Measurements from ENCODE around the gene LCN6.
"Not testable (repeated sequence)": the region's sequence is repeated elsewhere in the genome, so short reads cannot be mapped to it uniquely, and the experiment has no call there.

LCN6 gene

GRCh38 chr9:136765745-136766409, 17.6 kb upstream of the LCN6 start:
- not testable (repeated sequence) for H3K36me3 ChIP-seq (ENCODE audit: control insufficient read depth, insufficient read depth, low read length); H3K9me3 ChIP-seq (ENCODE audit: control insufficient read depth, low read length); H3K27me3 ChIP-seq (ENCODE audit: control insufficient read depth, insufficient read depth, low read length, poor library complexity, severe bottlenecking); H3K27ac ChIP-seq (ENCODE audit: insufficient read depth, low read depth, low read length, poor library complexity, severe bottlenecking); H3K4me1 ChIP-seq (ENCODE audit: control insufficient read depth, insufficient read depth, low read length); H3K4me3 ChIP-seq (ENCODE audit: insufficient read depth, low read depth, low read length)
- WGBS, 2 experiments, result 89 to 90% methylated on average over 11 to 14 of the region's 14 CpGs

- Histone ChIP-seq H3K9me3 (ENCODE audit: control insufficient read depth, low read length) (no peaks in the 10 kb centered on the region), H3K4me1 (ENCODE audit: control insufficient read depth, insufficient read depth, low read length) (peaks cover 5% of the 10 kb centered on the region), H3K4me3 (ENCODE audit: insufficient read depth, low read depth, low read length) (no peak overlapping the region), H3K27ac (ENCODE audit: insufficient read depth, low read depth, low read length, poor library complexity, severe bottlenecking) (no peak overlapping the region), H3K36me3 (ENCODE audit: control insufficient read depth, insufficient read depth, low read length) (no peaks in the 10 kb centered on the region), H3K27me3 (ENCODE audit: control insufficient read depth, insufficient read depth, low read length, poor library complexity, severe bottlenecking) (peaks cover 5% of the 10 kb centered on the region)
- WGBS, 2 experiments, result 93 to 94% methylated on average over 14 of the region's 14 CpGs
Measured at GRCh38 chr9:136765041-136765440, 16.7 kb upstream of the LCN6 start.

- H3K27me3 ChIP-seq (ENCODE audit: control insufficient read depth, insufficient read depth, low read length, poor library complexity, severe bottlenecking), result peaks cover 5% of the 10 kb centered on the region
- WGBS, 2 experiments, result 85 to 86% methylated on average over 14 of the region's 14 CpGs
- no peak within 1 kb of the TSS for H3K4me3 ChIP-seq (ENCODE audit: insufficient read depth, low read depth, low read length)
- H3K27ac ChIP-seq (ENCODE audit: insufficient read depth, low read depth, low read length, poor library complexity, severe bottlenecking), result no peak within 1 kb of the TSS
- H3K9me3 ChIP-seq (ENCODE audit: control insufficient read depth, low read length), result no peaks in the 10 kb centered on the region
- H3K36me3 ChIP-seq (ENCODE audit: control insufficient read depth, insufficient read depth, low read length), result no peaks in the 10 kb centered on the region
- H3K4me1 ChIP-seq (ENCODE audit: control insufficient read depth, insufficient read depth, low read length), result peaks cover 5% of the 10 kb centered on the region
Measured at GRCh38 chr9:136764301-136764891, 16.1 kb upstream of the LCN6 start, which contains the start of gene LCN15. Gene LCN15 (minus strand): TSS chr9:136764518. CDS start chr9:136764488, 30 bp downstream.

GRCh38 chr9:136763649-136764035, 15.3 kb upstream of the LCN6 start:
- peaks cover 5% of the 10 kb centered on the region for H3K4me1 ChIP-seq (ENCODE audit: control insufficient read depth, insufficient read depth, low read length)
- 89 to 92% methylated on average over 14 of the region's 14 CpGs for WGBS, 2 experiments
- H3K4me3 ChIP-seq (ENCODE audit: insufficient read depth, low read depth, low read length), result no peak overlapping the region
- H3K27ac ChIP-seq (ENCODE audit: insufficient read depth, low read depth, low read length, poor library complexity, severe bottlenecking), result no peak overlapping the region
- H3K36me3 ChIP-seq (ENCODE audit: control insufficient read depth, insufficient read depth, low read length), result no peaks in the 10 kb centered on the region
- H3K27me3 ChIP-seq (ENCODE audit: control insufficient read depth, insufficient read depth, low read length, poor library complexity, severe bottlenecking), result peaks cover 5% of the 10 kb centered on the region
- H3K9me3 ChIP-seq (ENCODE audit: control insufficient read depth, low read length), result no peaks in the 10 kb centered on the region

GRCh38 chr9:136762915-136763648, 14.8 kb upstream of the LCN6 start:
- H3K27ac ChIP-seq (ENCODE audit: insufficient read depth, low read depth, low read length, poor library complexity, severe bottlenecking), result no peak overlapping the region
- peaks cover 4% of the 10 kb centered on the region for H3K27me3 ChIP-seq (ENCODE audit: control insufficient read depth, insufficient read depth, low read length, poor library complexity, severe bottlenecking)
- H3K9me3 ChIP-seq (ENCODE audit: control insufficient read depth, low read length), result no peaks in the 10 kb centered on the region
- H3K36me3 ChIP-seq (ENCODE audit: control insufficient read depth, insufficient read depth, low read length), result no peaks in the 10 kb centered on the region
- 17 to 19% methylated on average over 30 to 37 of the region's 37 CpGs for WGBS, 2 experiments
- H3K4me3 ChIP-seq (ENCODE audit: insufficient read depth, low read depth, low read length), result no peak overlapping the region
- H3K4me1 ChIP-seq (ENCODE audit: control insufficient read depth, insufficient read depth, low read length), result peaks cover 5% of the 10 kb centered on the region

GRCh38 chr9:136762221-136762691, 13.9 kb upstream of the LCN6 start:
- Histone ChIP-seq H3K9me3 (ENCODE audit: control insufficient read depth, low read length) (no peaks in the 10 kb centered on the region), H3K36me3 (ENCODE audit: control insufficient read depth, insufficient read depth, low read length) (no peaks in the 10 kb centered on the region), H3K27me3 (ENCODE audit: control insufficient read depth, insufficient read depth, low read length, poor library complexity, severe bottlenecking) (no peaks in the 10 kb centered on the region), H3K4me1 (ENCODE audit: control insufficient read depth, insufficient read depth, low read length) (peaks cover 5% of the 10 kb centered on the region), H3K4me3 (ENCODE audit: insufficient read depth, low read depth, low read length) (no peak overlapping the region), H3K27ac (ENCODE audit: insufficient read depth, low read depth, low read length, poor library complexity, severe bottlenecking) (no peak overlapping the region)
- WGBS, 2 experiments, result 90% methylated on average over 17 of the region's 17 CpGs

GRCh38 chr9:136761545-136761981, 13.2 kb upstream of the LCN6 start:
- WGBS, 2 experiments, result 93% methylated on average over 13 of the region's 13 CpGs
- Histone ChIP-seq H3K27me3 (ENCODE audit: control insufficient read depth, insufficient read depth, low read length, poor library complexity, severe bottlenecking) (no peaks in the 10 kb centered on the region), H3K4me1 (ENCODE audit: control insufficient read depth, insufficient read depth, low read length) (peaks cover 5% of the 10 kb centered on the region), H3K9me3 (ENCODE audit: control insufficient read depth, low read length) (no peaks in the 10 kb centered on the region), H3K4me3 (ENCODE audit: insufficient read depth, low read depth, low read length) (no peak overlapping the region), H3K27ac (ENCODE audit: insufficient read depth, low read depth, low read length, poor library complexity, severe bottlenecking) (no peak overlapping the region), H3K36me3 (ENCODE audit: control insufficient read depth, insufficient read depth, low read length) (no peaks in the 10 kb centered on the region)

- H3K9me3 ChIP-seq (ENCODE audit: control insufficient read depth, low read length); H3K36me3 ChIP-seq (ENCODE audit: control insufficient read depth, insufficient read depth, low read length); H3K27me3 ChIP-seq (ENCODE audit: control insufficient read depth, insufficient read depth, low read length, poor library complexity, severe bottlenecking); H3K27ac ChIP-seq (ENCODE audit: insufficient read depth, low read depth, low read length, poor library complexity, severe bottlenecking); H3K4me3 ChIP-seq (ENCODE audit: insufficient read depth, low read depth, low read length); H3K4me1 ChIP-seq (ENCODE audit: control insufficient read depth, insufficient read depth, low read length): not testable (repeated sequence)
- WGBS, 2 experiments, result 74 to 77% methylated on average over 22 of the region's 22 CpGs
Measured at GRCh38 chr9:136760834-136761544, 12.7 kb upstream of the LCN6 start.

- Histone ChIP-seq H3K4me1 (ENCODE audit: control insufficient read depth, insufficient read depth, low read length) (peaks cover 5% of the 10 kb centered on the region), H3K27ac (ENCODE audit: insufficient read depth, low read depth, low read length, poor library complexity, severe bottlenecking) (no peak overlapping the region), H3K4me3 (ENCODE audit: insufficient read depth, low read depth, low read length) (no peak overlapping the region), H3K27me3 (ENCODE audit: control insufficient read depth, insufficient read depth, low read length, poor library complexity, severe bottlenecking) (no peaks in the 10 kb centered on the region), H3K36me3 (ENCODE audit: control insufficient read depth, insufficient read depth, low read length) (no peaks in the 10 kb centered on the region), H3K9me3 (ENCODE audit: control insufficient read depth, low read length) (no peaks in the 10 kb centered on the region)
- 89 to 90% methylated on average over 25 of the region's 25 CpGs for WGBS, 2 experiments
Measured at GRCh38 chr9:136760424-136760823, 12.1 kb upstream of the LCN6 start.
